HG02759 (cell line): ENCODE results near the gene NLRC4.
"Not testable (repeated sequence)": the region's sequence is repeated elsewhere in the genome, so short reads cannot be mapped to it uniquely, and the experiment has no call there.

ENCODE experiments used
- ATAC-seq: cut with Tn5 transposase; IDR thresholded peaks from one replicate; pipeline ENCODE4 v1.9.1; 2021; ENCODE audit warnings: mild to moderate bottlenecking, moderate library complexity; ENCODE audit not compliant: unreplicated experiment

Gene NLRC4, protein sequence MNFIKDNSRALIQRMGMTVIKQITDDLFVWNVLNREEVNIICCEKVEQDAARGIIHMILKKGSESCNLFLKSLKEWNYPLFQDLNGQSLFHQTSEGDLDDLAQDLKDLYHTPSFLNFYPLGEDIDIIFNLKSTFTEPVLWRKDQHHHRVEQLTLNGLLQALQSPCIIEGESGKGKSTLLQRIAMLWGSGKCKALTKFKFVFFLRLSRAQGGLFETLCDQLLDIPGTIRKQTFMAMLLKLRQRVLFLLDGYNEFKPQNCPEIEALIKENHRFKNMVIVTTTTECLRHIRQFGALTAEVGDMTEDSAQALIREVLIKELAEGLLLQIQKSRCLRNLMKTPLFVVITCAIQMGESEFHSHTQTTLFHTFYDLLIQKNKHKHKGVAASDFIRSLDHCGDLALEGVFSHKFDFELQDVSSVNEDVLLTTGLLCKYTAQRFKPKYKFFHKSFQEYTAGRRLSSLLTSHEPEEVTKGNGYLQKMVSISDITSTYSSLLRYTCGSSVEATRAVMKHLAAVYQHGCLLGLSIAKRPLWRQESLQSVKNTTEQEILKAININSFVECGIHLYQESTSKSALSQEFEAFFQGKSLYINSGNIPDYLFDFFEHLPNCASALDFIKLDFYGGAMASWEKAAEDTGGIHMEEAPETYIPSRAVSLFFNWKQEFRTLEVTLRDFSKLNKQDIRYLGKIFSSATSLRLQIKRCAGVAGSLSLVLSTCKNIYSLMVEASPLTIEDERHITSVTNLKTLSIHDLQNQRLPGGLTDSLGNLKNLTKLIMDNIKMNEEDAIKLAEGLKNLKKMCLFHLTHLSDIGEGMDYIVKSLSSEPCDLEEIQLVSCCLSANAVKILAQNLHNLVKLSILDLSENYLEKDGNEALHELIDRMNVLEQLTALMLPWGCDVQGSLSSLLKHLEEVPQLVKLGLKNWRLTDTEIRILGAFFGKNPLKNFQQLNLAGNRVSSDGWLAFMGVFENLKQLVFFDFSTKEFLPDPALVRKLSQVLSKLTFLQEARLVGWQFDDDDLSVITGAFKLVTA

DNA sequence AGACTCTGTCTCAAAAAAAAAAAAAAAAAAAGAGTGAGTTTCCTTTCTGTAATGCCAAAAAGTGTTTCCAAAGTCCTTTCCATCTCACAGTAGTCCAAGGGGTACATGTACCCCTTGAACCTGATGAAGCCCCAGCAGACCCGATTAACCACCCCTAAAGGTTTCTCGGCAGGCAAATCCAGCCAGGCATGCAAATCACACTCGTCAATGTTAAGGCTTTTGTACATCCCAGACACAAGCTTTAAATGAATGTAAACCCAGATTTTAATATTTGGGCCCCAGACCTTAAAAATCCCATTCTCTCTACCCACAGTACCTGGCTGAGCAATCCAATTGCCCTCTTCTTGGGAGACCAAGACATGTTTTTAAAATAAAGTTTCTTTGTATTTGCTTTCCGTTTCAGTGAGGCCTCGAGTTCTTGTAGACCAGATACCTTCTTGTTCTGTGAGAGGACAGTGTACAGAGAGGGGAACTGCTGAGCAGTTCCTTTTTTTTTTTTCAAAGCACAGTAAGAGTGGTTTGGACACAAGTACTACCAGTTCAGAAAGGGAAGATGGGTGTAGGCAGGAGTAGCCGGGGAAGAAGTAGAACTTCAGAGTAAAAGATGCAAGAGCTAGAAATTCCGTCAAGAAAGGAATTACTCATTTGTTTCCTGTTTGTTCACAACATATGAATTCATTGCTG lies at the start of gene NLRC4:
Gene NLRC4 (minus strand): TSS at position 465 of the 684 bp plus-strand sequence. CDS start 8,111 bp downstream, outside the sequence.
- peak; percentile 93 for ATAC-seq

DNA sequence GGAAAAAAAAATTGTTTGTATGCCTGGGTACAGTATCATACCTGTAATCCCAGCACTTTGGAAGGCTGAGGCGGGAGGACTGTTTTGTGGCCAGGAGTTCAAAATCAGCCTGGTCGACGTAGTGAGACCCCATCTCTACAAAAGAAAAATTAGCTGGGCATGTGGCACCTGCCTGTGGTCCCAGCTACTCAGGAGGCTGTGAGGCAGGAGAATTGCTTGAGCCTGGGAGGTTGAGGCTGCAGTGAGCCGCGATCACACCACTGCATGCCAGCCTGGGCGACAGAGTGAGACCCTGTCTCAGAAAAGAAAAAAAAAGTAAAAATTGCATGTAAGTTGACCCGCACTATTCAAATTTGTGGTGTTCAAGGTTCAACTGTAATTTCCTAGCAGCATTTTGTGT lies 45.9 kb upstream of the NLRC4 start:
- no peak for ATAC-seq

DNA sequence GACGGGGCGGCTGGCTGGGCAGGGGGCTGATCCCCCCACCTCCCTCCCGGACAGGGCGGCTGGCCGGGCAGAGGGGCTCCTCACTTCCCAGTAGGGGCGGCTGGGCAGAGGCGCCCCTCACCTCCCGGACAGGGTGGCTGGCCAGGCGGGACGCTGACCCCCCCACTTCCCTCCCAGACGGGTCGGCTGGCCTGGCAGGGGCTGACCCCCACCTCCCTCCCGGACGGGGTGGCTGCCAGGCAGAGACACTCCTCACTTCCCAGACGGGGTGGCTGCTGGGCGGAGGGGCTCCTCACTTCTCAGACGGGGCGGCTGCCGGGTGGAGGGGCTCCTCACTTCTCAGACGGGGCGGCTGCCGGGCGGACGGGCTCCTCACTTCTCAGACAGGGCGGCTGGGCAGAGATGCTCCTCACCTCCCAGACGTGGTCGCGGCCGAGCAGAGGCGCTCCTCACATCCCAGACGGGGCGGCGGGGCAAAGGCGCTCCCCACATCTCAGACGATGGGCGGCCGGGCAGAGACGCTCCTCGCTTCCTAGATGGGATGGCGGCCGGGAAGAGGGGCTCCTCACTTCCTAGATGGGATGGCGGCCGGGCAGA lies 29.4 kb upstream of the NLRC4 start:
- not testable (repeated sequence) for ATAC-seq

DNA sequence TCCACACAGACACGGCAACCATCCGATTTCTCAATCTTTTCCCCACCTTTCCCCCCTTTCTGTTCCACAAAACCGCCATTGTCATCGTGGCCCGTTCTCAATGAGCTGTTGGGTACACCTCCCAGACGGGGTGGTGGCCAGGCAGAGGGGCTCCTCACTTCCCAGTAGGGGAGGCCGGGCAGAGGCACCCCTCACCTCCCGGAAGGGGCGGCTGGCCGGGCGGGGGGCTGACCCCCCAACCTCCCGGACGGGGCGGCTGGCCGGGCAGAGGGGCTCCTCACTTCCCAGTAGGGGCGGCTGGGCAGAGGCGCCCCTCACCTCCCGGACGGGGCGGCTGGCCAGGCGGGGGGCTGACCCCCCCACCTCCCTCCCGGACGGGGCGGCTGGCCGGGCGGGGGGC lies 28.8 kb upstream of the NLRC4 start:
- not testable (repeated sequence) for ATAC-seq

DNA sequence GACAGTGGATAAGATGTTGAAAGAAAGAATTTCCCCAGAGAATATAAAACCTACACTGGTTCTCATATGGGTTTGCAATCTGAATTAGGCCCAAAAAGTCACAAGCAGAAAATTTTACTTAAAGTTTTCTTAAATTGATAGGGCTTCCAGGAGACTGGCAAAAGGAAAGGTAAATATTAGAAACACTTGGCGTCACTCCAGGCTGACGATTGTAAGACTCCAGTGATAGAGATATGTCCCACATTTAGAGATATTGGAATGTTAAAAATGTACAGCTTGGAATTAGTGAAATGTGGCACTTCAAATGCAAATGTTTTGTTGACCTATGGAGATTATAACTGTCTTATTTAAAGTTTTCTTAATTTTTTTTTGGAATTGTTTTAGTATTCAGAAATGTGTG lies 27.1 kb upstream of the NLRC4 start:
- no peak for ATAC-seq

- ATAC-seq = no peak
These were observed 25.3 kb upstream of the NLRC4 start for GRCh38 chr2:32290000-32290339.

- no peak for ATAC-seq
These were observed 24.7 kb upstream of the NLRC4 start for GRCh38 chr2:32289165-32289999.

GRCh38 chr2:32284321-32284720 lies 19.6 kb upstream of the NLRC4 start:
- ATAC-seq = no peak

DNA sequence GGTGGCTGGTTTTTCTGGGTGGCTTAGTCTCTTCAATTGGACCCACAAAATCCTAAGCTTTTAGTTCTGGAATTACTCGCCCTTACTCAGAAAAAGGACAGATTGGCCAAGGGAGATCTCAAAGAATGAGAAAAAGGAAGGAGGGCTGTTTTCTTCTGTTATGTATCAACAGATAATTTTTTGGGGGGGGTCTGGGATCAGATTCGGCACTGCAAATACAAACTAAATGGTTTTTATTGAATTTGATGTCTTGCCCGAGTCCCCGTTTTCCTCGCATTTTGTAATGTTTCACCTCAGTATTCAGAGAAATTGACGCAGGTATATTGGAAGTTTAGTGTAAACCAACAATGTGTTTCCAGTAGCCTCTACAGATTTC lies 13.8 kb upstream of the NLRC4 start:
- ATAC-seq = no peak

GRCh38 chr2:32277674-32278477 lies 13.2 kb upstream of the NLRC4 start, which contains the start of gene YIPF4:
TSS of gene YIPF4 (plus strand) at chr2:32277904. CDS start at chr2:32278156, 252 bp downstream.
- ATAC-seq = peak; percentile 98

DNA sequence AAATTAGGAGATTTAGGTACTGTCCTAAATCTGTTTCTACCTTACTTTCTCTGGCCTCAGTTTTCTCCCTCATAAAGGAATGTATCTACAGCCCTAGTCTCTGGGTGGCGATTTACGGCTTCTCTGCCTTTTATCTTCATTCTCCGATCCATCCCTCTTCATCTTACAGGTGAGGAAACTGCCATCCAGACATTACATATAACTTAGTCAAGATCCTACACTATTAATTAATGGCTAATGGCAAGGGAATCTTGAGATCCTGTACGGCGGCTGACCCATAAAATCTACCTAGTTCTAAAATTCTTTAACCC lies 12.6 kb upstream of the NLRC4 start:
- ATAC-seq = peak; percentile 5

DNA sequence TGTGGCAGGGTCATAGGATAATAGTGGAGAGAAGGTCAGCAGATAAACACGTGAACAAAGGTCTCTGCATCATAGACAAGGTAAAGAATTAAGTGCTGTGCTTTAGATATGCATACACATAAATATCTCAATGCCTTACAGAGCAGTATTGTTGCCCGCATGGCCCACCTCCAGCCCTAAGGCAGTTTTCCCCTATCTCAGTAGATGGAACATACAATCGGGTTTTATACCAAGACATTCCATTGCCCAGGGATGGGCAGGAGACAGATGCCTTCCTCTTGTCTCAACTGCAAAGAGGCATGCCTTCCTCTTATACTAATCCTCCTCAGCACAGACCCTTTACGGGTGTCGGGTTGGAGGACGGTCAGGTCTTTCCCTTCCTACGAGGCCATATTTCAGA lies 11.1 kb upstream of the NLRC4 start:
- not testable (repeated sequence) for ATAC-seq

DNA sequence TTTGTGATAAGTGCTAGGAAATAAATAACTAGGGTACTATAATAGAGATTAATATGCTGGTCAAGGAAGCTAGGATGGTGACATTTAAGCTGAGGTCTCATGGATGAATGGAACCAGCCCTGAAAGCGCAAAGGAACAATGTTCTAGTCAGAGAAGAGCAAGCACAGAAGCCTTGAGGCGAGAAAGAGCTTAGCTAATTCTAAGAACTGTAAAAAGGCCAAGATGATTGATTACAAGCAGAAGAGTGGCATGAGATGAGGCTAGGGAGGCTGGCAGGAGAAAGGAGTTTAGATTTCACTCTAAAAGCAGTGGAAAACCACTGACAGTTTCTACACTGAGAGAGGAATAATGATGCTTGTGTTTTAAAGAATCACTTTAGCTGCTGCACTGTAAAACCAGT lies 9.6 kb upstream of the NLRC4 start:
- ATAC-seq = no peak

DNA sequence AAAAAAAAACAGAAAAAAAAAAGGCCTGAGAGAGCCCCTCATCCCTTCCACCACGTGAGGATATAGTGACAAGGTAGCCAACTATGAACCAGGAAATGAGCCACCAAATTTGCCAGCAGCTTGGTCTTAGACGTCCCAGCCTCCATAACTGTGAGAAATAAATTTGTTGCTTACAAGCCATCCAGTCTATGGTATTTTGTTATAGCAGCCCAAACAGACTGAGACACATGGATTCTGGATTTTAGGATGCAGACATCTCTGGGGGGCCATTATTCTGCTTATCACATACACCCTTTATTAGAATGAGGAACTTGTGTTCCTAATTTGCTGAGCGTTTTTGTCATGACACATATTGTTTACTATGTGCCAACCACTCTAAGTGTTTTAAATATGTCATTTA lies 7.6 kb upstream of the NLRC4 start:
- ATAC-seq = no peak

- no peak for ATAC-seq
These were observed 6.4 kb upstream of the NLRC4 start for GRCh38 chr2:32271063-32271462.

DNA sequence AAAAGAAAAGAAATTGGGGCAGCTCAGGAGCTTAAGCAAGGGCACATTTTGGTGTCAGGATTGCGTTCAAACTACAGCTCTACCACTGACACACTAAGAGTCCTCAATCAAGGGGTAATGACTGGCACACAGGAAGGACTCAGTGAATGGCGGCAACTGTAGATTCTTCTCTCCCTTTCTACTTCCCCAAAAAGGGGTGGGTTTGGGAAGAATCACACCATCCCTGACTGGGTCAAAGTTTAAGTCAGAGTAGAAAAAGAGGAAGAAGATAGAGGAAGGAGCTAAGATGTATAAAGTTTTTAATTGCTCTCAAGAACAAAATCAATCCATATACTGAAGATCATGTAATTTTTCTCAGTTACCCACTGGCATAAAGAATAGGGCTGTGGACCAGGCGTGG lies 2.6 kb downstream of the NLRC4 start:
- ATAC-seq = no peak

- no peak for ATAC-seq
These were observed 4.3 kb downstream of the NLRC4 start for GRCh38 chr2:32260376-32260775.

DNA sequence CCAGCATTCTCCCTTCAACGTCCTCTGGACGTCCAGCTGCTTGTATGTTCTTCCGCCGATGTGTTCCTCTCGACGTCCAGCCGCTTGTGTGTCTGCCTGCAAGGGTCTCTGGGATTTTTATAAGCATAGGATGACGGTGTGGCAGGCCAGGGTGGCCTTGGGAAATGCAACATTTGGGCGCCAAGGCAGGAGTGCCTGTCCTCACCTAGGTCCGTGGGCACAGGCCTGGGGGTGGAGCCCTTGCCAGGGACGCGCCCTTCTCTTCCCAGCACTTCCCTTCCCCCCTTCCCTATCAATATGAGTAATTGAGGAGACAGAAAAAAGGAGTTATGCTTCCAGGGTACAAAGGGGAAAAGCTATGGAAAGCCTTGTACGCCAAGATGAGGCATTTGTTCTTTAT lies 6.4 kb downstream of the NLRC4 start:
- no peak for ATAC-seq

- no peak for ATAC-seq
These were observed 14.4 kb downstream of the NLRC4 start for GRCh38 chr2:32250290-32250689.
